IMR-90 (cell line): Measurements from ENCODE around the gene ADAMTS12.

Experiments used
- CHD1 ChIP-seq: IDR thresholded peaks from 2 replicates; pipeline ENCODE4 v1.6.1; 2012; ENCODE audit warnings: low read depth, low read length, improper control_type of control experiment
- CTCF ChIP-seq: conservative IDR thresholded peaks from 2 replicates; pipeline ENCODE4 v1.5.1; 2012; ENCODE audit warnings: mild to moderate bottlenecking, low read depth, low read length, improper control_type of control experiment
- MXI1 ChIP-seq: IDR thresholded peaks from 2 replicates; pipeline ENCODE4 v1.6.1; 2012; ENCODE audit warnings: low read depth, mild to moderate bottlenecking, low read length, moderate library complexity, borderline replicate concordance
- NFE2L2 ChIP-seq: fragments of 150-350 bp; IDR thresholded peaks from 2 replicates; pipeline ENCODE4 v1.6.1; 2016; ENCODE audit warnings: low read depth, mild to moderate bottlenecking, low read length
- POLR2A ChIP-seq: IDR thresholded peaks from 2 replicates; pipeline ENCODE4 v1.6.1; 2012; ENCODE audit warnings: mild to moderate bottlenecking, low read depth, low read length
- RAD21 ChIP-seq: IDR thresholded peaks from 2 replicates; pipeline ENCODE4 v1.6.1; 2012; ENCODE audit warnings: low read length, improper control_type of control experiment
- RFX5 ChIP-seq: IDR thresholded peaks from 2 replicates; pipeline ENCODE4 v1.8.0; 2012; ENCODE audit warnings: low read depth, mild to moderate bottlenecking, low read length, moderate library complexity
- USF2 ChIP-seq: fragments of 150-350 bp; IDR thresholded peaks from 2 replicates; pipeline ENCODE4 v1.6.1; 2017; ENCODE audit warnings: mild to moderate bottlenecking, antibody characterized with exemption, low read length, low read depth

GRCh38 chr5:33887268-33887667 lies 4.5 kb downstream of the ADAMTS12 start:
- TF ChIP-seq CTCF (no peak), NFE2L2 (no peak), RAD21 (no peak), POLR2A (no peak), RFX5 (no peak), CHD1 (no peak), MXI1 (no peak), USF2 (no peak)
